H1 (cell line): ENCODE measurements around the gene FMN2. TPM values are rescaled to one million over a fixed set of nuclear protein-coding genes. Genes with fewer than 3 reads are reported as not detected.

Experiments used
- CTCF ChIA-PET: fragments of 300-600 bp; sonication (Branson Sonifier 250); formaldehyde crosslinking; loops from one replicate; lab custom pipeline; 2021; ENCODE audit not compliant: partially characterized antibody; lab: Charles Lee
- POLR2A ChIA-PET: fragments of 300-600 bp; sonication (Branson Sonifier 250); formaldehyde crosslinking; loops from one replicate; lab custom pipeline; 2021; ENCODE audit warnings: inconsistent platforms; ENCODE audit not compliant: partially characterized antibody; lab: Charles Lee
- DNase-seq, 2 experiments: peaks; one replicate each; pipeline versions ENCODE4 v3.0.0 to v3.0.0-alpha.2; 2010 to 2022; ENCODE audit warnings: low spot score in 2 of 2, low read depth in 1 of 2, mixed read lengths in 1 of 2
- FAIRE-seq: peaks from 2 replicates; lab custom pipeline; 2011; peaks lifted over from hg19 to GRCh38; lab: Jason Lieb, UNC
- H2AFZ ChIP-seq: 2 replicates; pipeline ENCODE4 v1.8.1; 2012; ENCODE audit warnings: low read length, inconsistent platforms
- H2AK5ac ChIP-seq: 2 replicates; pipeline ENCODE4 v1.6.1; 2013; ENCODE audit warnings: low read depth, low read length
- H2BK120ac ChIP-seq: replicated peaks from 2 replicates; pipeline ENCODE3; 2013; ENCODE audit warnings: low read depth, low read length, inconsistent platforms
- H2BK12ac ChIP-seq: 2 replicates; pipeline ENCODE4 v1.6.1; 2013; ENCODE audit warnings: low read depth, low read length
- H2BK15ac ChIP-seq: 2 replicates; pipeline ENCODE4 v1.6.1; 2013; ENCODE audit warnings: low read length
- H2BK20ac ChIP-seq: 2 replicates; pipeline ENCODE4 v1.6.1; 2013; ENCODE audit warnings: low read length
- H2BK5ac ChIP-seq: 2 replicates; pipeline ENCODE4 v1.6.1; 2013; ENCODE audit warnings: low read depth, low read length
- H3K14ac ChIP-seq: 2 replicates; pipeline ENCODE4 v1.6.1; 2013; ENCODE audit warnings: inconsistent platforms; ENCODE audit not compliant: insufficient read length
- H3K18ac ChIP-seq: 2 replicates; pipeline ENCODE4 v1.6.1; 2013; ENCODE audit warnings: low read length; ENCODE audit errors: extremely low read depth
- H3K23ac ChIP-seq: 2 replicates; pipeline ENCODE4 v1.6.1; 2013; ENCODE audit warnings: inconsistent platforms; ENCODE audit not compliant: insufficient read length
- H3K23me2 ChIP-seq: 2 replicates; pipeline ENCODE4 v1.6.1; 2013; ENCODE audit warnings: low read depth, low read length
- H3K27ac ChIP-seq: 2 replicates; pipeline ENCODE4 v1.6.1; 2011; ENCODE audit warnings: low read depth, low read length, inconsistent platforms
- H3K27me3 ChIP-seq, 4 experiments: replicated peaks in 1 of 4; 1 replicate in 1 of 4; 2 replicates in 3 of 4; pipeline versions ENCODE4 v1.6.1 to v1.8.1; 2011 to 2013; ENCODE audit warnings: low read length in 3 of 4, mild to moderate bottlenecking in 3 of 4, inconsistent platforms in 2 of 4, mixed read lengths in 2 of 4, moderate library complexity in 1 of 4; ENCODE audit not compliant: control insufficient read depth in 3 of 4, insufficient read depth in 3 of 4; ENCODE audit errors: extremely low read depth in 1 of 4
- H3K36me3 ChIP-seq, 4 experiments: 2 replicates each; pipeline versions ENCODE4 v1.6.1 to v1.8.1; 2011 to 2013; ENCODE audit warnings: mild to moderate bottlenecking in 4 of 4, low read length in 3 of 4, moderate library complexity in 2 of 4, control low read depth in 1 of 4, inconsistent platforms in 1 of 4; ENCODE audit not compliant: insufficient read depth in 4 of 4, control insufficient read depth in 2 of 4
- H3K4ac ChIP-seq: replicated peaks from 2 replicates; pipeline ENCODE3; 2013; ENCODE audit warnings: low read length, low read depth, mixed read lengths, inconsistent platforms; ENCODE audit not compliant: insufficient read length
- H3K4me1 ChIP-seq, 4 experiments: replicated peaks in 1 of 4; 1 replicate in 1 of 4; 2 replicates in 3 of 4; pipeline versions ENCODE4 v1.6.1 to v1.8.1; 2011 to 2013; ENCODE audit warnings: low read length in 3 of 4, inconsistent platforms in 2 of 4, mixed read lengths in 1 of 4; ENCODE audit not compliant: insufficient read depth in 4 of 4, control insufficient read depth in 3 of 4
- H3K4me2 ChIP-seq, 2 experiments: 2 replicates each; pipeline versions ENCODE4 v1.6.1 to v1.8.1; 2011 to 2013; ENCODE audit warnings: low read depth in 2 of 2, low read length in 2 of 2, control low read depth in 1 of 2, inconsistent platforms in 1 of 2, mild to moderate bottlenecking in 1 of 2; ENCODE audit not compliant: insufficient read depth in 1 of 2
- H3K4me3 ChIP-seq, 4 experiments: fragments of 200-600, 300-600 bp in 1 of 4; sonication (generic), shearing (Covaris generic), sonication (Bioruptor Twin) in 1 of 4; 2 replicates each; pipeline versions ENCODE4 v1.5.1 to v1.8.1; 2011 to 2016; ENCODE audit warnings: low read length in 4 of 4, low read depth in 3 of 4, control low read depth in 2 of 4, inconsistent platforms in 2 of 4, mild to moderate bottlenecking in 2 of 4, mixed read lengths in 1 of 4, moderate library complexity in 1 of 4; ENCODE audit not compliant: insufficient read depth in 2 of 4; ENCODE audit errors: extremely low read depth in 1 of 4
- H3K56ac ChIP-seq: replicated peaks from 2 replicates; pipeline ENCODE3; 2013; ENCODE audit warnings: low read depth, mild to moderate bottlenecking, mixed read lengths, low read length, inconsistent platforms; ENCODE audit not compliant: insufficient read length
- H3K79me1 ChIP-seq: 2 replicates; pipeline ENCODE4 v1.6.1; 2013; ENCODE audit warnings: low read depth, low read length, control low read depth
- H3K79me2 ChIP-seq, 2 experiments: 2 replicates each; pipeline versions ENCODE4 v1.6.1 to v1.8.1; 2012 to 2013; ENCODE audit warnings: low read length in 2 of 2, mild to moderate bottlenecking in 2 of 2, inconsistent platforms in 1 of 2; ENCODE audit not compliant: insufficient read depth in 2 of 2, control insufficient read depth in 1 of 2
- H3K9ac ChIP-seq, 4 experiments: replicated peaks in 1 of 4; 1 replicate in 1 of 4; 2 replicates in 3 of 4; pipeline versions ENCODE4 v1.6.1 to v1.8.1; 2011 to 2013; ENCODE audit warnings: low read depth in 3 of 4, low read length in 3 of 4, control low read depth in 2 of 4, mild to moderate bottlenecking in 2 of 4, moderate library complexity in 2 of 4, inconsistent platforms in 1 of 4; ENCODE audit errors: extremely low read depth in 1 of 4
- H3K9me3 ChIP-seq, 2 experiments: 2 replicates each; pipeline versions ENCODE4 v1.6.1 to v1.8.1; 2012 to 2013; ENCODE audit warnings: mild to moderate bottlenecking in 2 of 2, moderate library complexity in 2 of 2, control low read depth in 1 of 2, inconsistent platforms in 1 of 2, low read depth in 1 of 2, low read length in 1 of 2, mixed read lengths in 1 of 2; ENCODE audit not compliant: insufficient read depth in 2 of 2
- H4K20me1 ChIP-seq, 2 experiments: replicated peaks in 1 of 2; 2 replicates each; pipeline versions ENCODE3 to v1.8.1; 2011 to 2013; ENCODE audit warnings: inconsistent platforms in 2 of 2, low read length in 2 of 2, mild to moderate bottlenecking in 1 of 2; ENCODE audit not compliant: insufficient read depth in 2 of 2, control insufficient read depth in 1 of 2
- H4K5ac ChIP-seq: 2 replicates; pipeline ENCODE4 v1.6.1; 2013; ENCODE audit warnings: low read length, low read depth, mixed read lengths, inconsistent platforms; ENCODE audit not compliant: insufficient read length
- H4K8ac ChIP-seq: 2 replicates; pipeline ENCODE4 v1.8.0; 2013; ENCODE audit warnings: mild to moderate bottlenecking, moderate library complexity, low read length, inconsistent platforms; ENCODE audit not compliant: insufficient read depth; ENCODE audit errors: extremely low read depth
- H4K91ac ChIP-seq: replicated peaks from 2 replicates; pipeline ENCODE3; 2013; ENCODE audit warnings: low read length, mixed read lengths, inconsistent platforms; ENCODE audit not compliant: insufficient read length
- ASH2L ChIP-seq: fragments of 200-600, 300-600 bp; sonication (generic); IDR thresholded peaks from one replicate; pipeline ENCODE4 v1.7.1; 2017; ENCODE audit warnings: low read length
- CTBP2 ChIP-seq: IDR thresholded peaks from 2 replicates; pipeline ENCODE4 v1.7.0; 2011; ENCODE audit warnings: borderline replicate concordance, mild to moderate bottlenecking, moderate library complexity, mixed read lengths, low read length; ENCODE audit not compliant: insufficient read depth, insufficient read length
- PHF8 ChIP-seq: fragments of 200-600 bp; sonication (generic); conservative IDR thresholded peaks from 2 replicates; pipeline ENCODE4 v1.7.1; 2012; ENCODE audit warnings: low read depth, mild to moderate bottlenecking, inconsistent platforms, low read length, moderate library complexity
- POLR2A ChIP-seq, 2 experiments: IDR thresholded peaks; 1 replicate in 1 of 2; 2 replicates in 1 of 2; pipeline ENCODE4 v1.6.1; 2011; ENCODE audit warnings: low read depth in 2 of 2, low read length in 2 of 2, mild to moderate bottlenecking in 2 of 2; ENCODE audit errors: control extremely low read depth in 1 of 2
- POU5F1 ChIP-seq: IDR thresholded peaks from 2 replicates; pipeline ENCODE4 v1.6.1; 2011; ENCODE audit warnings: low read depth, mild to moderate bottlenecking, low read length, moderate library complexity
- TBP ChIP-seq: IDR thresholded peaks from 2 replicates; pipeline ENCODE4 v1.6.1; 2011; ENCODE audit warnings: low read depth, low read length, improper control_type of control experiment
- polyA plus RNA-seq, 7 experiments: library from polyadenylated mRNA; depleted of rRNA in 3 of 7; stranded (reverse) in 5 of 7; unstranded in 2 of 7; fragments of >200 nt in 5 of 7; fragments of 200-250 nt in 2 of 7; gene quantifications; 1 replicate in 5 of 7; 2 replicates in 1 of 7; 4 replicates in 1 of 7; pipeline versions ENCODE4 v1.2.1 to v1.2.3, GENCODE V29; 2011 to 2013; ENCODE audit warnings: missing spikeins in 2 of 7, mixed read lengths in 2 of 7
- total RNA-seq: library from RNA; stranded (reverse); fragmentation: NEBNext Ultra II Directional; extraction: Animal tissue kit (Norgen Biotek cat#: 25700); gene quantifications from 2 replicates; pipeline ENCODE4 v1.2.1, GENCODE V29; 2021
- TF ChIP-seq, protein P1 (sequence below), 3 experiments: IDR thresholded peaks; 1 replicate in 2 of 3; 2 replicates in 1 of 3; pipeline versions ENCODE4 v1.5.1 to v1.6.1; 2011; ENCODE audit warnings: low read length in 3 of 3, mild to moderate bottlenecking in 3 of 3, inconsistent platforms in 2 of 3, low read depth in 1 of 3, moderate library complexity in 1 of 3; ENCODE audit not compliant: insufficient read depth in 1 of 3; ENCODE audit errors: control extremely low read depth in 1 of 3

FMN2 gene
- total and polyA plus RNA-seq, 2 of the 8 experiments (the other 6 are each of a cell fraction or from before 2014, with no cell fraction given), result 0.83 to 2.0 TPM

DNA sequence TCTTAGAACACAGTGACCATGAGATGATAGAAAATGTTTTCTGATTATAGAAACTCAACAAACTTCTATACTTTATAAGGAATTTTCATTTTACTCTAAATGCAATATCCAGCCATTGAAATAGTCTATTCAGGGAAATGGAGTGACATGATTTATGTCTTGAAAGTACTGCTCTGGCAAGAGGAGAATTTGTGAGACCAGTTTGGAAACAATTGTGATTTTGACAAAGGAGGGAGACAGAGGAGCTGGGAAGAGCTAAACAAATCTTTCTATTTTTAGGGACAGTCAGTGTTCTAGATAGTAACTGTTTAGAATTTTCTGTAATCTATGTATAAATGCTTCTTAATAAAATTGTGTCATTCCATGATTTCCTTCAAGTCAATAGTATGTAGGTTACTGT is 252.3 kb downstream of the FMN2 start:
- POLR2A ChIA-PET, result interaction anchor here (0.6 kb wide), 1 partner anchor 100 kb away, joined by 3 read pairs; no protein-coding TSS in a partner anchor
- H3K9ac ChIP-seq, result no peak overlapping the region
- no peaks in the 10 kb centered on the region for H3K79me2 ChIP-seq

More for the DNA sequence above, 252.3 kb downstream of the FMN2 start:
- no peak overlapping the region for H3K4me3 ChIP-seq
- no peak overlapping the region for H3K18ac ChIP-seq
- no peak overlapping the region for H3K4ac ChIP-seq
- no peak overlapping the region for H3K27ac ChIP-seq
- H4K5ac ChIP-seq, result no peak overlapping the region
- no peak overlapping the region for H2BK12ac ChIP-seq
- no peaks in the 10 kb centered on the region for H3K23me2 ChIP-seq
- H2BK15ac ChIP-seq, result no peak overlapping the region
- H3K79me1 ChIP-seq, result no peaks in the 10 kb centered on the region
- no peak overlapping the region for H2AFZ ChIP-seq
- H3K4me1 ChIP-seq, result no peaks in the 10 kb centered on the region
- H3K14ac ChIP-seq, result no peak overlapping the region
- no peak overlapping the region for H2AK5ac ChIP-seq
- no peak overlapping the region for H3K56ac ChIP-seq
- no peak overlapping the region for H4K8ac ChIP-seq
- no peak overlapping the region for H3K4me2 ChIP-seq
- CTCF ChIA-PET, result no interaction called here
- no peak overlapping the region for H4K91ac ChIP-seq
- no peak overlapping the region for H3K23ac ChIP-seq
- H3K27me3 ChIP-seq, result no peaks in the 10 kb centered on the region
- no peak overlapping the region for H2BK20ac ChIP-seq
- H3K9me3 ChIP-seq, result no peaks in the 10 kb centered on the region
- no peaks in the 10 kb centered on the region for H3K36me3 ChIP-seq
- H4K20me1 ChIP-seq, result no peaks in the 10 kb centered on the region
- DNase-seq, result no peak
- FAIRE-seq, result no peak
- TF ChIP-seq ASH2L, result no peak
- no peak for TF ChIP-seq PHF8
- no peak for TF ChIP-seq CTBP2
- TF ChIP-seq, protein P1, sequence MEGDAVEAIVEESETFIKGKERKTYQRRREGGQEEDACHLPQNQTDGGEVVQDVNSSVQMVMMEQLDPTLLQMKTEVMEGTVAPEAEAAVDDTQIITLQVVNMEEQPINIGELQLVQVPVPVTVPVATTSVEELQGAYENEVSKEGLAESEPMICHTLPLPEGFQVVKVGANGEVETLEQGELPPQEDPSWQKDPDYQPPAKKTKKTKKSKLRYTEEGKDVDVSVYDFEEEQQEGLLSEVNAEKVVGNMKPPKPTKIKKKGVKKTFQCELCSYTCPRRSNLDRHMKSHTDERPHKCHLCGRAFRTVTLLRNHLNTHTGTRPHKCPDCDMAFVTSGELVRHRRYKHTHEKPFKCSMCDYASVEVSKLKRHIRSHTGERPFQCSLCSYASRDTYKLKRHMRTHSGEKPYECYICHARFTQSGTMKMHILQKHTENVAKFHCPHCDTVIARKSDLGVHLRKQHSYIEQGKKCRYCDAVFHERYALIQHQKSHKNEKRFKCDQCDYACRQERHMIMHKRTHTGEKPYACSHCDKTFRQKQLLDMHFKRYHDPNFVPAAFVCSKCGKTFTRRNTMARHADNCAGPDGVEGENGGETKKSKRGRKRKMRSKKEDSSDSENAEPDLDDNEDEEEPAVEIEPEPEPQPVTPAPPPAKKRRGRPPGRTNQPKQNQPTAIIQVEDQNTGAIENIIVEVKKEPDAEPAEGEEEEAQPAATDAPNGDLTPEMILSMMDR (IDR thresholded peaks at IDR 0.05; ENCODE audit: control extremely low read depth in 1 of 3, insufficient read depth in 1 of 3, low read depth in 1 of 3, low read length in 3 of 3), result no peak
- TF ChIP-seq TBP, result no peak
- TF ChIP-seq POLR2A (IDR thresholded peaks at IDR 0.05; ENCODE audit: control extremely low read depth in 1 of 2, low read depth in 2 of 2, low read length in 2 of 2), result no peak
- no peak for TF ChIP-seq POU5F1
- no peak overlapping the region for H2BK120ac ChIP-seq
- H2BK5ac ChIP-seq, result no peak overlapping the region
